SK-MEL-5 (cell line): ENCODE results near the gene SELP. TPM values are rescaled to one million over a fixed set of nuclear protein-coding genes. Genes with fewer than 3 reads are reported as not detected.
"Not testable (repeated sequence)": the region's sequence is repeated elsewhere in the genome, so short reads cannot be mapped to it uniquely, and the experiment has no call there.

Experiments
- DNase-seq: peaks from one replicate; pipeline ENCODE4 v3.0.0-alpha.2; 2016; ENCODE audit warnings: low read depth, low spot score
- in situ Hi-C: cut with HindIII; loops from 2 replicates; pipeline ENCODE4 v1.10.0; 2016; ENCODE audit warnings: low sequenced_read_pairs, high pct_unique_total_duplicates, low pct_unique_long_range_greater_than_20kb
- polyA plus RNA-seq, 2 experiments: library from polyadenylated mRNA; depleted of rRNA; stranded (reverse); fragments of >200 nt; gene quantifications; 2 replicates each; pipeline ENCODE4 v1.2.3, GENCODE V29; 2015
- total RNA-seq: library from RNA; depleted of rRNA; stranded (reverse); fragments of >200 nt; shearing (Covaris generic); gene quantifications from 2 replicates; pipeline ENCODE4 v1.2.3, GENCODE V29; 2014; rRNA removed

Gene SELP
- total RNA-seq, result not detected in 2 replicates
- polyA plus RNA-seq (2015; cell fraction: cytosol; rRNA removed), result not detected in 2 replicates
- polyA plus RNA-seq (2015; cell fraction: nucleus; rRNA removed), result not detected in 2 replicates

GRCh38 chr1:169630006-169630405 lies at the start of gene SELP:
Gene SELP (minus strand): TSS chr1:169630124. CDS start chr1:169630074, 50 bp downstream.
- in situ Hi-C loops, result no loop called here
- DNase-seq, result no peak

DNA sequence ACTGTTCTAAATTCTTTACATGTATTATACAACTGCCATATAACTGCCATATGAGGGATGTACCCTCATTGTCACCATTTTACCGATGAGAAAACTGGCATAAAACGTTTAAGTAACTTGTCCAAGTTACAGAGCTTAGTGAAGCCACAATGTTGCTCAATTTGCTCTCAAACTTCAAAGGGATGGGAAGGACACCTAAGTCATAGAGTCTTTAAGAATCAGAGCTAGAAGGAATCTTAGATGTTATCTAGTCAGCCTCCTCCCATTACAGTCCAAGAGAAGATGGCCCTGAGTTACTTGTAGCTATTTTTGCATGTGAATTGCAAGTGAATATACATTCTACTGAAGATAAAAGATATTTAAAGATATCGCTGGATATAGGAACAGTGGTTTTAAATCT lies 49.8 kb upstream of the SELP start:
- in situ Hi-C loops, result no loop called here
- no peak for DNase-seq

DNA sequence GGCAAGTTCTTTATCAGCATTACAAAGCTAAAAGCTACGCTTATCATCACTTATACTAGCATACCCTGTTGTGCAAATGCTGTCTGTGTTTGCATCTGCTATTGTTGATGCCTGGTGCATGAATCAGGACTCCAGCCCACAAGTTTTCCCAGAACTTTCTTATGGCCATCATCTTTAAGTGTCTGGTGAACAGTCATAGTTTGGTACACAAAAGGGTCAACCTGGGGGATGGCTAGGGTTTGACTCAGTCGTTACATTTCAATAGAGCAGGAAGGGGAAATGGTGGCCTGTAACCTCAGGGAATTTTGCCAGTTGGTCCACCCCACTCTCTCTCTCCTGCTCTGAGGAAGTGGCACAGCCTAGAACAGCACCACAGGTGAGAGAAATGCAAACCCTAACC lies 46.1 kb upstream of the SELP start:
- in situ Hi-C loops, result no loop called here
- no peak for DNase-seq

GRCh38 chr1:169670836-169671235 lies 40.9 kb upstream of the SELP start:
- no peak for DNase-seq
- in situ Hi-C loops, result no loop called here

GRCh38 chr1:169670244-169670643 lies 40.3 kb upstream of the SELP start:
- in situ Hi-C loops, result not testable (repeated sequence)

GRCh38 chr1:169667699-169668596 lies 38.0 kb upstream of the SELP start:
- DNase-seq, in situ Hi-C loops: not testable (repeated sequence)

More at GRCh38 chr1:169670244-169670643, 40.3 kb upstream of the SELP start:
- not testable (repeated sequence) for DNase-seq

DNA sequence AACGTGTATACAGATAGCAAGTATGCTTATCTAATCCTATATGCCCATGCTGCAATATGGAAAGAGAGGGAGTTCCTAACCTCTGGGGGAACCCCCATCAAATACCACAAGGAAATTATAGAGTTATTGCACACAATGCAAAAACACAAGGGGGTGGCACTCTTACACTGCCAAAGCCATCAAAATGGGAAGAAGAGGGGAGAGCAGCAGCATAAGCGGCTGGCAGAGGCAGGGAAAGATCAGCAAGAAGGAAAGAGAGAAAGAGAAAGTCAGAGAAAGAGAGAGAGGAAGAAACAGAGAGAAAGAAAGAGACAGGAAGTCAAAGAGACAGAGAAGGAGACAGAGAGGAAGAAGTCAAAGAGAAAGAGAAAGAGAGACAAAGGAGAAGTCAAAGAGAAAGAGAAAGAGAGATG lies 37.3 kb upstream of the SELP start:
- DNase-seq, in situ Hi-C loops: not testable (repeated sequence)

DNA sequence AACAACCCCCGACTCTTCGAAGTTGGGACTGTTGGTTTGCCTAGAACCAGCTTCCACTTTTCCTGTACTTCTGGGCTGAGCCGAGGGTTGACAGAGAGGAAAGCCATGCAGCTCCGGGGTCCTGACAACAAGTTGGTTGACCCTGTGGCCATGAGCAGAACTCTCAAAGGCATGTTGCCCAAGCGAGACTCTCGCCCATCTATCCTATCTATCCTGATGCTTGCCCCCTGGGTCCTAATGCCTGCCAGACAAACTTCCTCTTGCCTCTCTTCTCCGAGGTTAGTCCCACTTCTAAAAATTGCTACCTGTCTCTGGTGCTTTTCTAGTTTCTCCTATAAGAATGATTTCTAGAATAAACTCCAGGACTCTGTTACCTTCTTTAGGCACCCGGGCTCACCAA lies 32.8 kb upstream of the SELP start:
- in situ Hi-C loops, result not testable (repeated sequence)

GRCh38 chr1:169661066-169661465 lies 31.1 kb upstream of the SELP start:
- DNase-seq, in situ Hi-C loops: not testable (repeated sequence)

More for the DNA sequence above, 32.8 kb upstream of the SELP start:
- DNase-seq, result not testable (repeated sequence)

DNA sequence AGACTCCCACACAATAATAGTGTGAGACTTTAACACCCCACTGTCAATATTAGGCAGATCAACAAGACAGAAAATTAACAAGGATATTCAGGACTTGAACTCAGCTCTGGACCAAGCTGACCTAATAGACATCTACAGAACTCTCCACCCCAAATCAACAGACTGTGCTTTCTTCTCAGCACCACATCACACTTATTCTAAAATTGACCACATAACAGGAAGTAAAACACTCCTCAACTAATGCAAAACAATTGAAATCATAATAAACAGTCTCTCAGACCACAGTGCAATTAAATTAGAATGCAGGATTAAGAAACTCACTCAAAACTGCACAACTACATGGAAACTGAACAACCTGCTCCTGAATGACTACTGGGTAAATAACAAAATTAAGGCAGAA lies 28.9 kb upstream of the SELP start:
- in situ Hi-C loops, DNase-seq: not testable (repeated sequence)

DNA sequence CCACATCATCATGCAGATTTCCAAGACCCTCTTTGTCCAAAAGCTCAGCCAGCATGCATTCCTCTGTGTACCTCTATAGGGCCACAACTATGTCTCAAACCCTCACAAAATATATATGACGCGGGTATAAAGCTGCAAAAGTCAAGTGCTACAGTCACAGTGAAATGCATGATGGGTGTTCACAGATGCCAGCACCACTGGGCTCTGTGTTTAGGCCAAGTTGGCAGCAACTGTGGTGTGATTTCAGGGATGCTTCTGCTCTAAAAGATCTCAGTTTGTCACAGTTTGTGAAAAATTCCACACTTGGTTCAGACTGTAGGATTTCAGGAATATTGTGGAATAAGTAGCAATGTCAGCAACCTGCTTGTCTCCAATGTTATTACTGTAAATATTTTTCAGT lies 23.9 kb upstream of the SELP start:
- in situ Hi-C loops, result no loop called here

DNA sequence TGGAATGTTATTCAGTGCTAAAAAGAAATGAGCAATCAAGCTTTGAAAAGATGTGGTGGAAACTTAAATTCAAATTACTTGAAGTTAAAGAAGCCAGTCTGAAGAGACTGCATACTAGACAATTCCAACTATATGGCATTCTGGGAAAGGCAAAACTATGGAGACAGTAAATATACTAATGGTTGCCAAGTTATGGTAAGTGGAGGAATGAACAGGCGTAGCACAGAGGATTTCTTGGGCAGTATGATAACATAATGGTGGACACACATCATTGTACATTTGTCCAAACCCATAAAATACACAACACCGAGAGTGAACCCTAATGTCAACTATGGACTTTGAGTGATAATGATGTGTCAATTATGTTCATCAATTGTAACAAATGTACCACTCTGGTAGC lies 21.1 kb upstream of the SELP start:
- no peak for DNase-seq
- in situ Hi-C loops, result no loop called here

More for the DNA sequence above, 23.9 kb upstream of the SELP start:
- no peak for DNase-seq

GRCh38 chr1:169650551-169650950 lies 20.6 kb upstream of the SELP start:
- in situ Hi-C loops, result no loop called here
- no peak for DNase-seq

DNA sequence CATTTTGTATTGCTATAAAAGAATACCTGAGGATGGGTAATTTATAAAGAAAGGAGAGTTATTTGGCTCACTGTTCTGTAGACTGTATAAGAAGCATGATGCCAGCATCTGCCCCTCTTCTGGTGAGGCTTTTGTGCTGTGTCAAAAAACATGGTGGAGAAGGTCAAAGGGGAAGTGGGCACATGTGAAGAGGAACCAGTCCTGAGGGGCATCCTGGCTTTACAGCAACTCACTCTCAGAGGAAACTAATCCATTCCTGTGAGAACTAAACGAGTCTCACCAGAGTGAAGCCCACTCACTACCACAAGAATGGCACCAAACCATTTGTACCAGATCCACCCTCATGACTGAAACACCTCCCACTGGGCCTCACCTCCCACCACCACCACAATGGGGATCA lies 18.8 kb upstream of the SELP start:
- no peak for DNase-seq
- in situ Hi-C loops, result no loop called here

GRCh38 chr1:169648187-169648586 lies 18.3 kb upstream of the SELP start:
- no peak for DNase-seq
- in situ Hi-C loops, result no loop called here

DNA sequence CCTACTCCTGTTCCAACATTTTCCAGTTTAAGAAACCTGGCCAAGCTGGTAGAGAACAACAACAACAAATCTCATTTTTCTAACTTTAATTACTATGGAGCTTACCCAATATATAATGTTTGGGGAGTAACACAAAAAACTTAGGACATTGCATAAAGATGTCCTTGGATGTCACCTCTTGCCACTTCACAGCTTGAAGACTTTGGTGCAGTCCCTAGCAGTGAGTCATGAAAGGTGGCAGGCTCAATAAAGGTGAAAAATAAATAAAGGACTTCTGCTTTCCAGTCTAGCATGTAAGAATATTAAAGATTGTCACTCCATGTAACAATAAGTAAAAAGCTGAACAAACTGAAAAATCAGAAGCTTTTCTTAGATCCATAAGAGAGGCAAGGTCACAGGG lies 17.6 kb upstream of the SELP start:
- in situ Hi-C loops, result no loop called here
- DNase-seq, result no peak

- no peak for DNase-seq
- in situ Hi-C loops, result no loop called here
These were observed 14.4 kb upstream of the SELP start for GRCh38 chr1:169644297-169644696.

DNA sequence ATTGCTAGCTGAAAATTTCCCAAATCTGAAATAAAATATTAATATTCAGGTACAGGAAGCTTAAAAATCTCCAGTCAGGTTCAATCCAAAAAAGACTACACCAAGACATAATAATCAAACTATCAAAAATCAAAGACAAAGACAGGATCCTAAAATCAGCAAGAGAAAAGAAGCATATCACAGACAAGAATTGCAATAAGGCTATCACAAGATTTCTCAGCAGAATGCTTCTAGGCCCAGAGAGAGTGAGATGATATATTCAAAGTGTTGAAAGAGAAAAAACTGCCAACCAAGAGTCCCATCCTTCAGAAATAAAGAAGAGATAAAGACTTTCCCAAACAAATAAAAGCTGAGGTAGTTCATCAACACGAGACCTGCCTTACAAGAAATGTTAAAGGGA lies 5.0 kb upstream of the SELP start:
- in situ Hi-C loops, result no loop called here
- DNase-seq, result no peak

DNA sequence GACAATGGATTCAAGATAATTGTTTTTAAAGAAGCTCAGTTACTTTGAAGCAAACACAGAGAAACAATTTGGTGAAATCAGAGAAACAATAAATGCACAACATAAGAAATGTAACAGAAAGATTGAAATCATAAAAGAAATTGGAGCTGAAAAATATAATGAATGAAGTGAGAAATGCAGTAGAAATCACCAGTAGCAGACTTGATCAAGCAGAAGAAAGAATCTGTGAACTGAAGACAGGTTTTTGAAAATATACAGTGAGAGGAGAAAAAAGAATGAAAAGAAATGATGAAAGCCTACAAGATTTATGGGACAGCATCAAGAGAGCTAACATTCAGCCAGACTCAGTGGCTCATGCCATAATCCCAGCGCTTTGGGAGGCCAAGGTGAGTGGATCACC lies 4.2 kb upstream of the SELP start:
- no peak for DNase-seq
- in situ Hi-C loops, result no loop called here
